Cerebellar cortex (tissue), 1 donor: ENCODE data around the gene HIPK3.
"Not testable (repeated sequence)": the region's sequence is repeated elsewhere in the genome, so short reads cannot be mapped to it uniquely, and the experiment has no call there.

Experiments used
- DNase-seq: peaks from one replicate; pipeline ENCODE4 v3.0.0-alpha.2; 2015; ENCODE audit warnings: low spot score

Gene HIPK3

GRCh38 chr11:33306821-33307220 lies 49.6 kb downstream of the HIPK3 start:
- DNase-seq = not testable (repeated sequence)

- DNase-seq = no peak
These were observed 50.8 kb downstream of the HIPK3 start for GRCh38 chr11:33307984-33308383.

DNA sequence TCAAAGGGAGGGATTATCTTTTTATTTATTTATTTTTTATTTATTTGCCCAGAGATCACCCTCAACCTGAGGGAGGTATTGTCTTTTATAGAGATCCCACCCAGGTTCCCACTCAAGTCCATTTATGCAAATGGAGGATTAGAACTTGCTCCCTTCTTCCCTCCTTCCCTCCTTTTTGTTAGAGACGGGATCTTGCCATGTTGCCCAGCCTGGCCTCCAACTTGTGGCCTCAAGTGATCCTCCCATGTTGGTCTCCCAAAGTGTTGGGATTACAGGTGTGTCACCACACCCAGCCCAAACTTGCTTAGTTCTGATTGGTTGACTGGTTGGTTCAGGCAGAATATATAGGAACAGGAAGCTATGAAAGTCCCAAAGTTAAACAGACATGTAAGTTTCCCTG lies 51.9 kb downstream of the HIPK3 start:
- DNase-seq = no peak

DNA sequence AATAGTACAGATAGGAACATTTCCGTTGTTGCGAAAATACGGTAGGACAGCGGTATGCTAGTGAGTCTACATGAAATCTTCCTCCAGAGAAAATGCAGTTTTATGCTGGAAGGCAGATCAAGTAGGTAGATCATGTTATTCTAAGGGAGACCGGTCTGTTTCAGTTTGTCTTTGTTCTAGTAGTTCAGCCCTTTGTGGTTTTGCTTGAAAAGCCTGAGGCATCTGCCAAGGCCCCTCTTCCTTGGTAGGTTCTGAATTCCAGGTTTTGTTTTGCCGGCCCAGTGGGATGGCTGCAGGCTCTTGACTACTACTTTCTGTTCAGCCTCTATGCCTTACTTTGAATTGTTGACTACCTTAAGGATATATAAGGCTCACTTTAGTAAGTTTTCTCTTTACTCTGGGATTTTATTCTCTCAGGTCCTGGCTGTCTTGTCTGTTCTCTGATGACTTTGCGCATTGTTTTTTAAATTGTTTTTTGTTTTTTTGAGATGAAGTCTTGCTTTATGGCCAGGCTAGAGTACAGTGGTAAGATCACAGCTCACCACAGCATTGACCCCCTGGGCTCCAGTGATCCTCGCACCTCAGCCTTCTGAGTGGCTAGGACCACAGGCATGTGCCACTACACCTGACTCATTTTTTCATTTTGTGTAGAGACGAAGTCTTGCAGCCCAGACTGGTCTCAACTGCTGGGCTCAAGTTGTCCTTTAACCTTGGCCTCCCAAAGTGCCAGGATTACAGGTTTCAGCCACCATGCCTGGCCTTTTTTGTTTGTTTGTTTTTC lies 53.7 kb downstream of the HIPK3 start:
- DNase-seq = no peak

DNA sequence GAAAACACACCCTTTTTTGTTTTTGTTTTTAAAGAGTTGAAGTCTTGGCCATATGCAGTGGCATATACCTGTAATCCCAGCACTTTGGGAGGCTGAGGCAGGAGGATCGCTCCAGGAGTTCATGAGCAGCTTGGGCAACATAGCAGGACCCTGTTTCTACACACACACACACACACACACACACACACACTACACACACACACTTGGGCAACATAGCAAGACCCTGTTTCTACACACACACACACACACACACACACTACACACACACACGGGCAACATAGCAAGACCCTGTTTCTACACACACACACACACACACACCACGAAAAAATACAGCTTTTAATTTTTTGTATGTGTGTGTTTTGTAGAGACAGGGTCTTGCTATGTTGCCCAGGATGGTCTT lies 54.5 kb downstream of the HIPK3 start:
- DNase-seq = no peak

GRCh38 chr11:33315822-33316221 lies 58.6 kb downstream of the HIPK3 start:
- DNase-seq = no peak

GRCh38 chr11:33317662-33318061 lies 60.5 kb downstream of the HIPK3 start:
- DNase-seq = no peak

- DNase-seq = no peak
These were observed 63.0 kb downstream of the HIPK3 start for GRCh38 chr11:33320016-33320813.

GRCh38 chr11:33320814-33321330 lies 63.7 kb downstream of the HIPK3 start:
- DNase-seq = no peak

- no peak for DNase-seq
These were observed 64.2 kb downstream of the HIPK3 start for GRCh38 chr11:33321422-33321821.

DNA sequence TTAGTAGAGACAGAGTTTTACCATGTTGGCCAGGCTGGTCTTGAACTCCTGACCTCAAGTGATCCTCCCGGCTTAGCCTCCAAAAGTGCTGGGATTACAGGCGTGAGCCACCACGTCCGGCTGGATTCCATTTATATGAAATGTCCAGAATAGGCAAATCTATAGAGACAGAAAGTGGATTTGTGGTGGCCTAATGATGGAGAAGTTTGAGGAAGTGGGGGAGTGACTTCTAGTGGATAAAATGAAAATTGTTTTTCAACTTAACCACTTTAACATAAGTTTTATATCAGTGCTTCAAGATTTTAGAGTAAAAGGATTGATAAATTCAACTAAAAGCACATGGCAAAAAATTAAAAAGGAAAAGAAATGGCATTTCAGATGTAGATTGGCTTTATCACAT lies 66.2 kb downstream of the HIPK3 start:
- DNase-seq = no peak

- no peak for DNase-seq
These were observed 67.3 kb downstream of the HIPK3 start for GRCh38 chr11:33324302-33324985.

DNA sequence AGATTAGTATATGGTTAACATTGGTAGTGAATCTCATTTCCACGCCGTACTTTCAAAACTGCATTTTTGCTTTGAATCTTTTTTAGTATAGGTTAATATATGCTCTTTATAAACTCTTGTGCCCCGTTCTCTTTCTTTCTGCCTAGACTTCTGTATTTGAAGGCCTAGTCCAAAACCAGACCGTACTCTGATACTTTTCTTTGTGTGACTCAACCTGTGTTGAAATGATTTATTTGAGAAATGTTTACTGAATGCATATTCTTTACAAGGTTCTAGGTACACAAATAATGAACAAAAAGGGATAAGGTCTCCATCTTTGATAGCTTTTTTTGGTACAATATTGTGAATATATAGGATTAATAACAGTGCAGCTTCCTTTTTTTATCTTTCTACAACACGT lies 68.3 kb downstream of the HIPK3 start:
- DNase-seq = no peak

GRCh38 chr11:33329705-33330329 lies 72.6 kb downstream of the HIPK3 start:
- peak; percentile 68 for DNase-seq

DNA sequence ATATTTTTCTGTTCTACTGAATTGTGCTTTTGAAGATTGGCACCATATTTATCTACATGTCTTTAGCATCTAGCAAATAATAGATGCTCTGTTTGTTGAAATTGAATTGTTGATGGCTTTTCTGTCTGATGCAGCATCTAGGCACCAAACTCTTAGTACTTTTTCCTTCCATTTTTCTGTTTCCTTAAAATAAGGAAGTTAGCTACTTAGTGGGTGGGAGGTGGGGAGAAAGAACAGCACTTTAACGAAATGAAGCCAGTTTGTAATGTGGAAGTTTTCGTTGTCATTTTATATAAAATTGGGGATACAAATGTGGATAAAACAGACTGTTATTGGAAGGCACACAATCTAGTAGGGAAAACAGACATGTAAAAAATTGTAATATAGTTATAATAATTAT lies 76.6 kb downstream of the HIPK3 start:
- DNase-seq = no peak

GRCh38 chr11:33334627-33335026 lies 77.4 kb downstream of the HIPK3 start:
- no peak for DNase-seq

DNA sequence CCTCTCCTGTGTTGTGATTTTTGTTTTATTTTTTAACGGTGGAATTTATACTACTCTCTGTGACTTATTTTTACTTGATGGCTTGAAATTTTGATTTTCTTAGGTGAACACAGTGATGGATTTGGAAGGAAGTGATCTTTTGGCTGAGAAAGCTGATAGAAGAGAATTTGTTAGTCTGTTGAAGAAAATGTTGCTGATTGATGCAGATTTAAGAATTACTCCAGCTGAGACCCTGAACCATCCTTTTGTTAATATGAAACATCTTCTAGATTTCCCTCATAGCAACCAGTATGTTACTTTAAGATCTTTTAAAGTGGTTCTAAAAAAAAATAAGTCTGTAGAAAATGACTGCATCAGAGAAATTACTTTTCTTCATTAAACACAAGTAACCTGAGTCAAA lies 82.1 kb downstream of the HIPK3 start:
- no peak for DNase-seq

DNA sequence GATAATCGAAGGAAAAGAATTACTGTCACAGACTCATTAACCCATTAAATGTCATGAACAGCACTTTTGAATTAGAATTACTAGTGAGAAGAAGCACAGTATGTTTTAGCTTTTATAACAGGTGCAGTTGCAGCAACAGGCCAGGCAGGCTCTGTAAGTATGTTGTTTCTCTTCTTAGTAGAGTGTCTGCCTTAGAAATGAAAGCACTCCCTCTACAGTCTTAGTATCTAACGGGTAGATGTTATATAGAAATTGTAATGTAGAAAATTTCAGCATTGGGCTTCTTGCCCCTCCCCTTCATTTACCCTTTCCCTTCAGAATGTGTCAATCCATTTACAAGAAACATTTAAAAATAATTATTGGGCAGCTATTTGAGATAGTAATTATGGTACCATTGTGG lies 87.4 kb downstream of the HIPK3 start:
- no peak for DNase-seq

DNA sequence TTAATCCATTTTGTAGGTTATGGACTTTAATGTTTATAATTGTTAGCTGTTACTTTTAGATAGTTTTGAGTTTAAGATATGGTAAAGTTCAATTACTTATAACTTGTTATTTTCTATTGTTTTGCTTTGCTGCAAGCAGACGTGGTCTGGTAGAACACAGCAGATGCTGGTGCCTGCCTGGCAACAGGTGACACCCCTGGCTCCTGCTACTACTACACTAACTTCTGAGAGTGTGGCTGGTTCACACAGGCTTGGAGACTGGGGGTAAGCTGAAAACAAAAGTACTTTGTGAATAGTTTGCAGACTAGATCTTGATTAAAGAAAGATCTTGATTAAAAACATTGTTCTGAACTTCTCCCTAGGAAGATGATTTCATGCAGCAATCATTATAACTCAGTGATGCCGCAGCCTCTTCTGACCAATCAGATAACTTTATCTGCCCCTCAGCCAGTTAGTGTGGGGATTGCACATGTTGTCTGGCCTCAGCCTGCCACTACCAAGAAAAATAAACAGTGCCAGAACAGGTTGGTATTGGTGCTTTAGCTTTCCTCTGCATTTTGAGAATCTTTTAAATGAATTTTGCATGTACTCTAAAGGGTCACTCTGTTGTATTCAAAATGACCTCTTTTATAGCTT lies 90.4 kb downstream of the HIPK3 start:
- DNase-seq = no peak

DNA sequence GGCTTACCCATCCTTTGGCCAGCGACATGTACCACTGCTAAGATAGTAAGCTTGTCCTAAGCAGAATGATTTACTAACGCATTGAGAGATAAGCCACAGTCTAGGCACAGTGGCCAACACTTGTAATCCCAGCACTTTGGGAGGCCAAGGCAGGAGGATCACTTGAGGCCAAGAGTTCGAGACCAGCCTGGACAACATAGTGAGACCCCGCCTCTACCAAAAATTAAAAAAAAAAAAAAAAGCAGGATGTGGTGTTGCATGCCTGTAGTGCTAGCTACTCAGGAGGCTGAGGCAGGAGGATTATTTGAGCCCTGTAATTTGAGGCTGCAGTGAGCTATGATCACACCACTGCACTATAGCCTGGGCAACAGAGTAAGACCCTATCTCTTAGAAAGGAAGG lies 93.1 kb downstream of the HIPK3 start:
- DNase-seq = no peak

DNA sequence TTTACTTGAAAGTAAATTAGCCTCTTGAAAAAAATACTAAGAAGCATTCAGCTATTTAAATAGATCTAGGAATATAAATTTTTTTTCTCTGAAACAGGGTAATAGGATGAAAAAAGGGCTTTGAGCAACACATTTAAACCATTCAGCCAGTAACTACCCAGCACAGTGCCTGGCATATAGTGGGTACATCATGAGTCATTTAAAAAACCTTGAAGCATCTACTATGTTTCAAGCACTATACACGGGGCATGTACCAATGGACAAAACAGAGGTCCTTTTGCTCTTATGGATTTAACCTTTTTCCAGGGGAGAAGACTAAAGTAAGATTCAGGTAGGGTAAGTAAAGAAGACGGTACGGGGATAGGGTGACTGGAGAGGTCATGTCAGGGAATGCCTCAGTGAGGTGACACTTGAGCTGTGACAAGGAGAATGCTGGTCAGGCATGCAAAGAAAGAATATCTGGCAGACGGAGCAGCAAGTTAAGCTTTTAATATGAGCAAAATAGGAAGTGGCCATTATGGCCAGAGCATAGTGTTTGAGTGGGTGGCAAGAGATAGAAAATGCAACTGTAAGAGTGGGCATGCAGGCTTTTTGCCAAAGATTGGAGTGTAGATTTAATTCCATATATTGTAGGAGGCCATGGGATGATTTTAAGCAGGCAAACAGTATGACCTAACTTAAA lies 101.1 kb downstream of the HIPK3 start:
- no peak for DNase-seq
